GM12872 (cell line): Measurements from ENCODE around the gene L3MBTL4.

ENCODE experiments used
- TF ChIP-seq, protein P1 (sequence below): IDR thresholded peaks from 3 replicates; pipeline ENCODE4 v1.5.1; 2011; ENCODE audit warnings: low read depth, mild to moderate bottlenecking, low read length, moderate library complexity; ENCODE audit not compliant: insufficient read depth

The L3MBTL4 gene

DNA sequence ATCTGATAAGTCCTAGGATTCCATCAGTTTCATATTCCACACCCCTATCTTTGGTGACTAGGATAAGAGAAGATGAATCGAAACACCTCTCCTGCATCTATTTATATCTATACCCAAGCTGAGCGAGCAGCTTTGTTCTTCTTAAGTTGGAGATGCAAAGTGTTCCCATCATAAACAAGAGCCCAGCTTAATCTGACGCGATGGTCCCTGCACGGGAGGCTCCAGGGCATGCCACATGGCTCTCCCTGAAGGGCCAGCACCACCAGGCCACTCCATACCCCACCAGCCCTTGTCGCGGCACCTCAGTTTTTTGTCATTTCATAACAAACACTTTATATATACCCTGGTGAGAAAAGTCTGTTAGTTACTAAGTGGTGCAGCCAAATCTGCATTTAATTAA, 255.3 kb downstream of the L3MBTL4 start:
- TF ChIP-seq, protein P1, sequence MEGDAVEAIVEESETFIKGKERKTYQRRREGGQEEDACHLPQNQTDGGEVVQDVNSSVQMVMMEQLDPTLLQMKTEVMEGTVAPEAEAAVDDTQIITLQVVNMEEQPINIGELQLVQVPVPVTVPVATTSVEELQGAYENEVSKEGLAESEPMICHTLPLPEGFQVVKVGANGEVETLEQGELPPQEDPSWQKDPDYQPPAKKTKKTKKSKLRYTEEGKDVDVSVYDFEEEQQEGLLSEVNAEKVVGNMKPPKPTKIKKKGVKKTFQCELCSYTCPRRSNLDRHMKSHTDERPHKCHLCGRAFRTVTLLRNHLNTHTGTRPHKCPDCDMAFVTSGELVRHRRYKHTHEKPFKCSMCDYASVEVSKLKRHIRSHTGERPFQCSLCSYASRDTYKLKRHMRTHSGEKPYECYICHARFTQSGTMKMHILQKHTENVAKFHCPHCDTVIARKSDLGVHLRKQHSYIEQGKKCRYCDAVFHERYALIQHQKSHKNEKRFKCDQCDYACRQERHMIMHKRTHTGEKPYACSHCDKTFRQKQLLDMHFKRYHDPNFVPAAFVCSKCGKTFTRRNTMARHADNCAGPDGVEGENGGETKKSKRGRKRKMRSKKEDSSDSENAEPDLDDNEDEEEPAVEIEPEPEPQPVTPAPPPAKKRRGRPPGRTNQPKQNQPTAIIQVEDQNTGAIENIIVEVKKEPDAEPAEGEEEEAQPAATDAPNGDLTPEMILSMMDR: no peak

DNA sequence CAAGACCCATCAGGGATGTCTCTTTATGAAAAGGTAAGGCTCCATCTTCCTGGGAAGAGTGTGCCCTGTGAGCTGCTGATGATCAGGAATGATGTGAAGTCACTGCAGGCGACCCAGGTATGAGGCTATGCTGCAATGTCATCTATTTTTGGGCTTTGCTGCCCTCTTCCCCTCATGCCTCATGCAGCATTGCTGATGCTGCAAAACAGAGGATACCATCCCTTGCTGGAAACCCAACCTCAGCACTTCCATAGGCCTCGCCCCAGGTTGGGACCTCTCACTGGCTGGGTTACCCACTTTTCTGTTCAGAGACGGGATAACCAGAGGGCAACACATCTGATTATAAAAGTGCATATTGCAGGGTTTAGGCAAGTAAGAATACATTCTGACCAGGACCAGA, 255.8 kb downstream of the L3MBTL4 start:
- TF ChIP-seq, protein P1: no peak

DNA sequence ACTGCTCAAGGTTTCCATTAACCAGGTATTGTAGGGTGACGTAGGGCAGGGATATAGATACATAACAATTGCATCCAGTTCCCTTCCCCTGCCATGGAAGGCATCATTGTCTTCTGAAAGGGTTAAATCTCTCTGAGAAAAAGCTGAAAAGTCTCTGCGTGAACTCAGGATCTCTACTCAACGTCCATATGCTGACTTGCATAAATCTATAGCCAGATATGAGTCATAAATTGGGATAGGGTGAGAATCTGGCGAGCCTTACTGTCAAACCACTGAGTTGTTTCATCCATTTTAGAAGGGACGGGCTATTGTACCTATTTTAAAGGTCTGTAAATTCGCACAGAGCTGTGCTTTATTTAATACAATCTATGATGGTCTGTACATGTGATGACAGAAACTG, 258.3 kb downstream of the L3MBTL4 start:
- TF ChIP-seq, protein P1: no peak

DNA sequence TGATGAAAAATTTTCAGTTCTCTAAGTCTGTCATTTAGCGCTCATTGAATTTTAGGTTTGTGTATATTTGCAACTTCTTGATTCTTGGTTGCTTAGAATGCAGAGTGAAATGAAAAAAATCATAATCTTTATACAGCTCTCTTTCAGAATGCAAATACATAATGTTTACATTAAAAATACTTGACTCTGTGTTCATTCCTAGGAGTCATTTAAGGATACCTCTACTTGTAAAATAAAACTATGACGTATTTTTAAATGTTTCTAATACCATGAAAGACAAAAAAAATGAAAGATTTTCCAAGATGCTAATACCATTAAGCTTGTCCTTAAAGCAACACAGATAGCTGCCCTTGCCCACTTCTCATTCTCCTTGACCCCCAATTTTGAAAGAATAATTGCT, 259.0 kb downstream of the L3MBTL4 start:
- TF ChIP-seq, protein P1: no peak

DNA sequence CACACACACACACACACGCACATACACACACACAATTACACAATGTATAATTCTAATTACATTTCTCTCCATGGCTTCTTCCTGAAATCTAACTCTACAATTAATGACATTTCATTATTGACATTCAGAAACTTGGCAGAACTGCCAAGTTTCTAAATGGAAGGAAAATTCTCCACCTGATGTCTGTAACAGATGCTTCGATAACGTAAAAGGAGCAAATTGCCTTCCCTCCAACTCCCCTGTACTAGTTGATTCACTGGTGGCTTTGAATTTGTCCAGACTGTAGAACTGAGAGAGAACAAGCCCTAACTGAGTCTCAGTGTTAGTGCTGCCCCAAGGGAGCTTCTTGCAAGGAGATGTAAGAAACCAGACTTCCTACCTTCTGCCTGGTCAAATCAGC, 264.3 kb downstream of the L3MBTL4 start:
- TF ChIP-seq, protein P1: no peak

DNA sequence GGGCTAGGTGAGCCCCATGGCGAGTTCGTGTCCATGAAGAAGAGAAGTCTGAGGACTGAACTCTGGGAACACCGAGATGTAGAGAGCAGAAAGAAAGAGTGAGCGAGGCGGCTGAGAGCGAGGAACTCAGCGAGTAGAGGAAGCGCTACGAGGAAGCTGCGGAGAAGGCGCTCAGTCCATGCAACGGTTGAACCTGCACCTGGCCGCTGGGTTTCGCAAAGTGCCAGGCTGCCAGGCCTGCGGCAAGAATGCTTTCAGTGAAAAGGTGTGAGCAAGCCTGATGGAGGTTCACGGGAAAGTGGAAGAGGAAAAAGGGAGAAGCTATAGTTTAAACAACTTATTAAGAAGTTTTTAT, 268.4 kb downstream of the L3MBTL4 start:
- TF ChIP-seq, protein P1: no peak

DNA sequence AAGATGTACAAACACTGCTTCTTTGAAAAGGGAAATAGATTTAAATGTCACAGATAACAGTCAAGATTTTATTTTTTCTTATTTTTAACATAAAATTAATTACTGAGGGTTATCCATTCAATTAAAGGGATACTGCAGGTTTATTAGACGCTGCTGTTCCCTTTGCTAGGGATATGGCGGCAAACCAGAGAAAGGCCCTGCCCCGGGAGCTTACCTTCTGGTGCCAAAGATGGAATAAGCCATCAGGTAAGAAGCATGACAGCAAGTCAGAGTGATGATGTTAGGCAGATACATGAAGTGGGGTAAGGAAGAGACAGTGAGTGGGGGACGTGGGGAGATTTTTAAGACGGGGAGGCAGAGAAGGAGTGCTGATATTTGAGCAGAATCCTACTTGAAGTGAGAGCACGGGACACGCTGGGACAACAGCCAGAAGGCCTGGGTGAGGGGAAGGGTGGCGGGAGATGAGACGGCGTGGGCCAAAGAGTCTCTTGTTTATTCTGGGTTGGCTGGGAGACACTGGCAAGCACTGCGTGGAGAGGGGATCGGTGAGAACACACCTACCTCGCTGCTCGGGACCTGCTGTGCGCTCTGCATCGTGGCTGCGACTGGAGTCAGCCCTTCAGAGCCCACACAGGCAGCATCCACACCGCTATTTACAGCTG, 268.9 kb downstream of the L3MBTL4 start:
- TF ChIP-seq, protein P1: no peak
